GM12878 (cell line): ENCODE data around the gene KDM1B. TPM values are rescaled to one million over a fixed set of nuclear protein-coding genes. Genes with fewer than 3 reads are reported as not detected.

Source experiments
- ATF3 ChIP-seq: IDR thresholded peaks from 2 replicates; pipeline ENCODE4 v1.6.1; 2011; ENCODE audit warnings: low read depth, mild to moderate bottlenecking, low read length, moderate library complexity, borderline replicate concordance; ENCODE audit errors: extremely low read depth
- CREM ChIP-seq: IDR thresholded peaks from 2 replicates; pipeline ENCODE4 v1.6.1; 2014; ENCODE audit warnings: antibody characterized with exemption, low read depth
- DPF2 ChIP-seq: fragments of 450-650 bp; IDR thresholded peaks from 2 replicates; pipeline ENCODE4 v1.6.1; 2017; ENCODE audit warnings: mild to moderate bottlenecking
- ELK1 ChIP-seq: IDR thresholded peaks from 2 replicates; pipeline ENCODE4 v1.6.1; 2012; ENCODE audit warnings: low read depth, low read length, improper control_type of control experiment
- ETV6 ChIP-seq, 2 experiments: fragments of 450-650 bp in 1 of 2; IDR thresholded peaks in 1 of 2; conservative IDR thresholded peaks in 1 of 2; 2 replicates each; pipeline ENCODE4 v1.6.1; 2014; ENCODE audit warnings: antibody characterized with exemption in 1 of 2, borderline replicate concordance in 1 of 2, low read depth in 1 of 2, mild to moderate bottlenecking in 1 of 2, moderate library complexity in 1 of 2
- PBX3 ChIP-seq: IDR thresholded peaks from 2 replicates; pipeline ENCODE4 v1.6.1; 2011; ENCODE audit warnings: mild to moderate bottlenecking, low read depth, low read length, moderate library complexity; ENCODE audit not compliant: insufficient replicate concordance
- PKNOX1 ChIP-seq: fragments of 450-650 bp; IDR thresholded peaks from 2 replicates; pipeline ENCODE4 v1.6.1; 2016; ENCODE audit warnings: mild to moderate bottlenecking
- REST ChIP-seq: IDR thresholded peaks from 2 replicates; pipeline ENCODE4 v1.6.1; 2012; ENCODE audit warnings: mild to moderate bottlenecking, low read depth, low read length
- SMAD5 ChIP-seq: IDR thresholded peaks from 2 replicates; pipeline ENCODE4 v1.6.1; 2016; ENCODE audit warnings: antibody characterized with exemption, low read depth
- STAT1 ChIP-seq: fragments of 450-650 bp; conservative IDR thresholded peaks from 2 replicates; pipeline ENCODE4 v1.6.1; 2014; ENCODE audit warnings: antibody characterized with exemption, mild to moderate bottlenecking
- TAF1 ChIP-seq: IDR thresholded peaks from 2 replicates; pipeline ENCODE4 v1.6.1; 2011; ENCODE audit warnings: mild to moderate bottlenecking, low read depth, low read length, borderline replicate concordance
- TCF7 ChIP-seq: IDR thresholded peaks from 2 replicates; pipeline ENCODE4 v1.6.1; 2014; ENCODE audit warnings: antibody characterized with exemption, borderline replicate concordance
- polyA plus RNA-seq, 11 experiments: library from polyadenylated mRNA; depleted of rRNA in 4 of 11; unstranded in 6 of 11; stranded (reverse) in 5 of 11; fragments of >200 nt; fragmentation: Nextera tagmentation in 4 of 11; fragmentation: Illumina TruSeq in 1 of 11; extraction: Ambion mirVana in 4 of 11; extraction: Trizol in 1 of 11; gene quantifications; 1 replicate in 1 of 11; 2 replicates in 10 of 11; pipeline versions ENCODE4 v1.2.1 to v1.2.3, GENCODE V29; 2011 to 2016; ENCODE audit warnings: inconsistent platforms in 2 of 11, missing spikeins in 2 of 11, low read depth in 1 of 11
- total RNA-seq, 4 experiments: library from RNA; depleted of rRNA in 3 of 4; stranded (reverse); fragments of >200 nt in 3 of 4; fragmentation: Illumina TruSeq in 1 of 4; extraction: Trizol in 1 of 4; gene quantifications; 2 replicates each; pipeline versions ENCODE4 v1.2.1 to v1.2.3, GENCODE V29; 2013 to 2021

Gene KDM1B
- total and polyA plus RNA-seq, 10 of the 15 experiments (the other 5 are each of a cell fraction or from before 2014, with no cell fraction given) = 1.7 to 22.5 (median 13.9) TPM

- TF ChIP-seq ELK1 (no peak), PKNOX1 (no peak), SMAD5 (no peak; the same call in 1 of the 2 replicates), TCF7 (no peak), STAT1 (no peak), ETV6 (conservative IDR thresholded peaks at IDR 0.05 in 1 of 2, IDR thresholded peaks at IDR 0.05 in 1 of 2; ENCODE audit: borderline replicate concordance in 1 of 2, low read depth in 1 of 2) (no peak), PBX3 (no peak), ATF3 (no peak), DPF2 (peak; percentile 34; the same call in 1 of the 2 replicates), TAF1 (no peak), REST (no peak), CREM (no peak; the same call in 1 of the 2 replicates)
- TF ChIP-seq, all 136 proteins: peak for 11
Observed at GRCh38 chr6:18263418-18264218, 108.4 kb downstream of the KDM1B start (continued).
